IMR-90 (cell line): Measurements from ENCODE around the gene IL23A. TPM values are rescaled to one million over a fixed set of nuclear protein-coding genes. Genes with fewer than 3 reads are reported as not detected.

Source experiments
- ATAC-seq: fragments of 200-7000 bp; cut with Tn5 transposase; 2 replicates; pipeline ENCODE4 v1.9.1; 2020; ENCODE audit warnings: low read depth, mild to moderate bottlenecking, moderate library complexity
- BruUV-seq: library from RNA; stranded (reverse); fragments of 400-500 nt; replicated peaks from 2 replicates; lab custom pipeline; 2021; lab: Mats Ljungman, UMichigan
- CTCF ChIA-PET: fragments of 300-600 bp; formaldehyde crosslinking; extraction: SDS; loops from one replicate; lab custom pipeline; 2021; ENCODE audit warnings: antibody characterized with exemption; lab: Yijun Ruan, JAX
- POLR2A ChIA-PET: fragments of 300-600 bp; sonication (Branson Sonifier 250); formaldehyde crosslinking; loops from one replicate; lab custom pipeline; 2022; ENCODE audit warnings: antibody characterized with exemption; ENCODE audit not compliant: unreplicated experiment; lab: Charles Lee
- DNase-seq: peaks from one replicate; pipeline ENCODE4 v3.0.0; 2013
- H2AFZ ChIP-seq: replicated peaks from 2 replicates; pipeline ENCODE3; 2013; ENCODE audit warnings: low read length, mild to moderate bottlenecking; ENCODE audit not compliant: poor library complexity
- H2AK5ac ChIP-seq: 2 replicates; pipeline ENCODE4 v1.6.1; 2013; ENCODE audit warnings: low read depth, low read length, inconsistent platforms
- H2AK9ac ChIP-seq: replicated peaks from 2 replicates; pipeline ENCODE3; 2013; ENCODE audit warnings: mild to moderate bottlenecking, low read depth, low read length, moderate library complexity; ENCODE audit not compliant: poor library complexity
- H2BK120ac ChIP-seq: 2 replicates; pipeline ENCODE4 v1.6.1; 2013; ENCODE audit warnings: low read depth, low read length, inconsistent platforms
- H2BK15ac ChIP-seq: 3 replicates; pipeline ENCODE4 v1.6.1; 2013; ENCODE audit warnings: low read depth, low read length, inconsistent platforms
- H2BK20ac ChIP-seq: 2 replicates; pipeline ENCODE4 v1.6.1; 2013; ENCODE audit warnings: low read depth, mild to moderate bottlenecking, inconsistent platforms, low read length, moderate library complexity
- H2BK5ac ChIP-seq: 2 replicates; pipeline ENCODE4 v1.6.1; 2013; ENCODE audit warnings: mild to moderate bottlenecking, low read depth, low read length, inconsistent platforms; ENCODE audit not compliant: poor library complexity, severe bottlenecking
- H3K14ac ChIP-seq: replicated peaks from 2 replicates; pipeline ENCODE4 v1.6.1; 2013; ENCODE audit warnings: low read depth, low read length, inconsistent platforms
- H3K18ac ChIP-seq: 2 replicates; pipeline ENCODE4 v1.6.1; 2013; ENCODE audit warnings: low read depth, low read length, control low read depth
- H3K23ac ChIP-seq: 2 replicates; pipeline ENCODE4 v1.6.1; 2013; ENCODE audit warnings: low read depth, low read length, inconsistent platforms
- H3K27ac ChIP-seq: 2 replicates; pipeline ENCODE4 v1.5.1; 2013; ENCODE audit warnings: mild to moderate bottlenecking, control low read depth, low read length; ENCODE audit not compliant: insufficient read depth
- H3K27me3 ChIP-seq: 2 replicates; pipeline ENCODE4 v1.6.1; 2013; ENCODE audit warnings: low read length; ENCODE audit not compliant: control insufficient read depth, insufficient read depth
- H3K36me3 ChIP-seq: 2 replicates; pipeline ENCODE4 v1.6.1; 2013; ENCODE audit warnings: low read length, mixed read lengths; ENCODE audit not compliant: control insufficient read depth, insufficient read depth
- H3K4ac ChIP-seq: 2 replicates; pipeline ENCODE4 v1.6.1; 2013; ENCODE audit warnings: low read depth, low read length, inconsistent platforms
- H3K4me1 ChIP-seq: 2 replicates; pipeline ENCODE4 v1.6.1; 2013; ENCODE audit warnings: low read length, mixed read lengths; ENCODE audit not compliant: control insufficient read depth, insufficient read depth
- H3K4me2 ChIP-seq: 2 replicates; pipeline ENCODE4 v1.6.1; 2013; ENCODE audit warnings: low read depth, mild to moderate bottlenecking, control low read depth, low read length, moderate library complexity
- H3K4me3 ChIP-seq: 2 replicates; pipeline ENCODE4 v1.5.1; 2013; ENCODE audit warnings: low read depth, mild to moderate bottlenecking, control low read depth, low read length, moderate library complexity; ENCODE audit not compliant: insufficient read depth
- H3K56ac ChIP-seq: 2 replicates; pipeline ENCODE4 v1.6.1; 2013; ENCODE audit warnings: low read length, inconsistent platforms; ENCODE audit not compliant: insufficient read depth; ENCODE audit errors: extremely low read depth
- H3K79me1 ChIP-seq, 2 experiments: 2 replicates each; pipeline ENCODE4 v1.6.1; 2013; ENCODE audit warnings: low read length in 2 of 2, inconsistent platforms in 1 of 2, low read depth in 1 of 2
- H3K9ac ChIP-seq: 2 replicates; pipeline ENCODE4 v1.6.1; 2013; ENCODE audit warnings: low read depth, low read length, control low read depth
- H3K9me1 ChIP-seq: 2 replicates; pipeline ENCODE4 v1.6.1; 2013; ENCODE audit warnings: low read length, inconsistent platforms; ENCODE audit not compliant: insufficient read depth
- H3K9me3 ChIP-seq: 2 replicates; pipeline ENCODE4 v1.6.1; 2013; ENCODE audit warnings: low read length; ENCODE audit not compliant: control insufficient read depth, insufficient read depth
- H4K20me1 ChIP-seq: 2 replicates; pipeline ENCODE4 v1.6.1; 2013; ENCODE audit warnings: low read length, inconsistent platforms; ENCODE audit not compliant: insufficient read depth
- H4K5ac ChIP-seq: 2 replicates; pipeline ENCODE4 v1.6.1; 2013; ENCODE audit warnings: mild to moderate bottlenecking, low read depth, low read length, control low read depth
- H4K8ac ChIP-seq, 2 experiments: 2 replicates each; pipeline ENCODE4 v1.6.1; 2013; ENCODE audit warnings: low read depth in 2 of 2, low read length in 2 of 2, control low read depth in 1 of 2, inconsistent platforms in 1 of 2
- H4K91ac ChIP-seq: 2 replicates; pipeline ENCODE4 v1.6.1; 2013; ENCODE audit warnings: low read depth, low read length, inconsistent platforms; ENCODE audit not compliant: insufficient read depth
- BHLHE40 ChIP-seq: fragments of 150-350 bp; IDR thresholded peaks from 2 replicates; pipeline ENCODE4 v1.6.1; 2016; ENCODE audit warnings: mild to moderate bottlenecking, low read depth, low read length
- CEBPB ChIP-seq: IDR thresholded peaks from 2 replicates; pipeline ENCODE4 v1.6.1; 2012; ENCODE audit warnings: low read depth, low read length, improper control_type of control experiment
- CHD1 ChIP-seq: IDR thresholded peaks from 2 replicates; pipeline ENCODE4 v1.6.1; 2012; ENCODE audit warnings: low read depth, low read length, improper control_type of control experiment
- CTCF ChIP-seq: conservative IDR thresholded peaks from 2 replicates; pipeline ENCODE4 v1.5.1; 2012; ENCODE audit warnings: mild to moderate bottlenecking, low read depth, low read length, improper control_type of control experiment
- MAFK ChIP-seq: IDR thresholded peaks from 2 replicates; pipeline ENCODE4 v1.6.1; 2012; ENCODE audit warnings: low read depth, low read length, improper control_type of control experiment
- MAZ ChIP-seq: IDR thresholded peaks from 2 replicates; pipeline ENCODE4 v1.6.1; 2012; ENCODE audit warnings: low read depth, mild to moderate bottlenecking, low read length, improper control_type of control experiment, moderate library complexity, borderline replicate concordance
- MXI1 ChIP-seq: IDR thresholded peaks from 2 replicates; pipeline ENCODE4 v1.6.1; 2012; ENCODE audit warnings: low read depth, mild to moderate bottlenecking, low read length, moderate library complexity, borderline replicate concordance
- NFE2L2 ChIP-seq: fragments of 150-350 bp; IDR thresholded peaks from 2 replicates; pipeline ENCODE4 v1.6.1; 2016; ENCODE audit warnings: low read depth, mild to moderate bottlenecking, low read length
- RCOR1 ChIP-seq: IDR thresholded peaks from 2 replicates; pipeline ENCODE4 v1.6.1; 2012; ENCODE audit warnings: mild to moderate bottlenecking, low read length, improper control_type of control experiment; ENCODE audit not compliant: insufficient replicate concordance
- RFX5 ChIP-seq: IDR thresholded peaks from 2 replicates; pipeline ENCODE4 v1.8.0; 2012; ENCODE audit warnings: low read depth, mild to moderate bottlenecking, low read length, moderate library complexity
- USF2 ChIP-seq: fragments of 150-350 bp; IDR thresholded peaks from 2 replicates; pipeline ENCODE4 v1.6.1; 2017; ENCODE audit warnings: mild to moderate bottlenecking, antibody characterized with exemption, low read length, low read depth
- WGBS, 2 experiments: methylation state at CpG; one replicate each; pipeline versions ENCODE4 v1.1.5 to v1.1.7; 2013; ENCODE audit warnings: missing lambda C conversion rate in 2 of 2; ENCODE audit not compliant: insufficient read length in 1 of 2; ENCODE audit errors: extremely low coverage in 2 of 2; 5-methylcytosine and 5-hydroxymethylcytosine counted together
- dilution Hi-C: fragments of 300-500 bp; cut with HindIII; formaldehyde crosslinking; loops from one replicate; pipeline ENCODE4 v1.14.3; 2018; ENCODE audit warnings: low sequenced_read_pairs; ENCODE audit not compliant: unreplicated experiment
- in situ Hi-C: fragments of 300-500 bp; cut with MboI; formaldehyde crosslinking; loops from 3 replicates; pipeline ENCODE4 v1.14.3; 2019; ENCODE audit warnings: low sequenced_read_pairs, inconsistent platforms, mixed read lengths
- intact Hi-C: fragments of 100-400 bp; cut with micrococcal nuclease; formaldehyde crosslinking; loops from 2 replicates; pipeline ENCODE4 v1.10.0; 2022
- polyA plus RNA-seq, 3 experiments: library from polyadenylated mRNA; depleted of rRNA; stranded (reverse); fragments of >200 nt; gene quantifications; 2 replicates each; pipeline ENCODE4 v1.2.3, GENCODE V29; 2012; ENCODE audit warnings: low replicate concordance in 1 of 3
- total RNA-seq: library from RNA; depleted of rRNA; stranded (reverse); fragments of >200 nt; gene quantifications from 2 replicates; pipeline ENCODE4 v1.2.3, GENCODE V29; 2012

The IL23A gene
- total and polyA plus RNA-seq, 2 of the 4 experiments (the other 2 are of a cell fraction) = 0.55 TPM; not detected in 1

- TF ChIP-seq CTCF (no peak), CEBPB (no peak)
Measured at GRCh38 chr12:56338308-56339157, at the start of gene IL23A (continued).

- Histone ChIP-seq H3K4me2 (no peak overlapping the region), H3K4me3 (no peak overlapping the region), H4K5ac (no peak overlapping the region), H2AFZ (no peak overlapping the region), H4K91ac (no peak overlapping the region), H2BK120ac (no peak overlapping the region), H4K8ac (no peak overlapping the region), H2BK20ac (no peak overlapping the region), H3K9me3 (no peaks in the 10 kb centered on the region), H2AK5ac (no peak overlapping the region), H3K79me1 (peaks cover 24 to 74% of the 10 kb centered on the region in 2 experiments), H3K14ac (no peak overlapping the region), H3K36me3 (peaks cover 19% of the 10 kb centered on the region), H3K4ac (no peak overlapping the region), H3K9me1 (peaks cover 7% of the 10 kb centered on the region), H2BK5ac (no peak overlapping the region), H3K27me3 (no peaks in the 10 kb centered on the region), H3K18ac (no peak overlapping the region), H3K23ac (no peak overlapping the region), H2AK9ac (peak overlapping the region; percentile 76), H2BK15ac (no peak overlapping the region), H3K4me1 (peaks cover 4% of the 10 kb centered on the region; the same call in 1 of the 2 replicates), H3K27ac (no peak overlapping the region), H3K9ac (no peak overlapping the region), H3K56ac (no peak overlapping the region), H4K20me1 (peaks cover 23% of the 10 kb centered on the region)
- no peak for ATAC-seq
- CTCF ChIA-PET = no interaction called here
- no peak for DNase-seq
- dilution Hi-C loops (no loop called here), intact Hi-C loops (no loop called here), in situ Hi-C loops (no loop called here)
- WGBS, 2 experiments = 97% methylated on average over 4 of the region's 5 CpGs; no CpG with 5 or more reads in 1 of the 2 experiments
- TF ChIP-seq MAZ (no peak), USF2 (no peak), BHLHE40 (no peak), RCOR1 (no peak), MXI1 (no peak), MAFK (no peak), NFE2L2 (no peak), CHD1 (no peak), RFX5 (no peak)
- no TSS peak for BruUV-seq
- POLR2A ChIA-PET = no interaction called here
Measured at GRCh38 chr12:56293795-56294194, 44.9 kb upstream of the IL23A start.
